HepG2 (cell line): Measurements from ENCODE around the gene PAIP1. TPM values are rescaled to one million over a fixed set of nuclear protein-coding genes. Genes with fewer than 3 reads are reported as not detected.

ENCODE experiments used
- AHR ChIP-seq: IDR thresholded peaks from 2 replicates; pipeline ENCODE4 v1.6.1; 2018; ENCODE audit warnings: missing genetic modification reagents, missing compliant biosample characterization
- CBX5 ChIP-seq: sonication (generic); formaldehyde crosslinking; IDR thresholded peaks from 2 replicates; pipeline ENCODE4 v1.4.0; 2020; ENCODE audit warnings: missing genetic modification reagents, borderline replicate concordance
- DMTF1 ChIP-seq: sonication (generic); formaldehyde crosslinking; IDR thresholded peaks from 2 replicates; pipeline ENCODE4 v1.4.0; 2020; ENCODE audit warnings: mild to moderate bottlenecking, missing genetic modification reagents
- IRX3 ChIP-seq: sonication (generic); formaldehyde crosslinking; IDR thresholded peaks from 2 replicates; pipeline ENCODE4 v1.8.1; 2023; ENCODE audit warnings: mild to moderate bottlenecking, low read depth, missing genetic modification reagents, borderline replicate concordance
- KDM2A ChIP-seq: sonication (generic); formaldehyde crosslinking; IDR thresholded peaks from 2 replicates; pipeline ENCODE4 v1.4.0; 2020; ENCODE audit warnings: low read depth, missing genetic modification reagents, borderline replicate concordance
- RCOR2 ChIP-seq: IDR thresholded peaks from 2 replicates; pipeline ENCODE4 v1.6.1; 2016; ENCODE audit warnings: missing biosample characterization, missing genetic modification reagents
- SMAD9 ChIP-seq: sonication (generic); formaldehyde crosslinking; IDR thresholded peaks from 2 replicates; pipeline ENCODE4 v1.5.1; 2020; ENCODE audit warnings: mild to moderate bottlenecking, missing genetic modification reagents
- TBX3 ChIP-seq: fragments of 450-650 bp; IDR thresholded peaks from 2 replicates; pipeline ENCODE4 v1.6.1; 2017; ENCODE audit warnings: antibody characterized with exemption, mild to moderate bottlenecking, inconsistent platforms, borderline replicate concordance
- THAP11 ChIP-seq: IDR thresholded peaks from 2 replicates; pipeline ENCODE4 v1.6.1; 2016; ENCODE audit warnings: missing biosample characterization, missing genetic modification reagents
- ZNF468 ChIP-seq: sonication (generic); formaldehyde crosslinking; IDR thresholded peaks from 2 replicates; pipeline ENCODE4 v1.8.0; 2022; ENCODE audit warnings: mild to moderate bottlenecking, moderate library complexity, missing genetic modification reagents
- ZNF615 ChIP-seq: sonication (generic); formaldehyde crosslinking; IDR thresholded peaks from 2 replicates; pipeline ENCODE4 v1.5.0; 2020; ENCODE audit warnings: mild to moderate bottlenecking, missing genetic modification reagents, borderline replicate concordance
- ZNF619 ChIP-seq: sonication (generic); formaldehyde crosslinking; IDR thresholded peaks from 2 replicates; pipeline ENCODE4 v1.4.0; 2020; ENCODE audit warnings: mild to moderate bottlenecking, missing genetic modification reagents
- ZNF646 ChIP-seq: sonication (generic); formaldehyde crosslinking; IDR thresholded peaks from 2 replicates; pipeline ENCODE4 v1.9.0; 2021; ENCODE audit warnings: mild to moderate bottlenecking, missing genetic modification reagents
- polyA plus RNA-seq, 8 experiments: library from polyadenylated mRNA; depleted of rRNA in 3 of 8; stranded (reverse) in 7 of 8; unstranded in 1 of 8; fragments of >200 nt; fragmentation: Illumina TruSeq in 4 of 8; extraction: Trizol in 4 of 8; gene quantifications; 2 replicates each; pipeline versions ENCODE4 v1.2.1 to v1.2.3, GENCODE V29; 2011 to 2016; ENCODE audit warnings: low read depth in 4 of 8, missing spikeins in 1 of 8, mixed read lengths in 1 of 8; ENCODE audit not compliant: insufficient read depth in 1 of 8
- total RNA-seq, 5 experiments: library from RNA; depleted of rRNA; stranded (reverse); fragments of >200 nt; fragmentation: Illumina TruSeq; extraction: Trizol; gene quantifications; 2 replicates each; pipeline ENCODE4 v1.2.3, GENCODE V29; 2016; ENCODE audit warnings: low read depth in 1 of 5
- TF ChIP-seq, protein P1 (sequence below): sonication (generic); formaldehyde crosslinking; IDR thresholded peaks from 2 replicates; pipeline ENCODE4 v1.8.1; 2022; ENCODE audit warnings: low read depth, mild to moderate bottlenecking, missing genetic modification reagents
- TF ChIP-seq, protein P2 (sequence below): sonication (generic); formaldehyde crosslinking; IDR thresholded peaks from 2 replicates; pipeline ENCODE4 v1.4.0; 2020; ENCODE audit warnings: low read depth, mild to moderate bottlenecking, missing genetic modification reagents

PAIP1 gene
- total and polyA plus RNA-seq, 2 of the 13 experiments (the other 11 are each of a cell fraction or from before 2014, with no cell fraction given): 96.6 to 116 TPM

- TF ChIP-seq ZNF468 (CRISPR knock-in tag) (no peak), CBX5 (CRISPR knock-in tag) (0 out of 2 replicates have a peak, but pooled peaks have one; percentile 8), SMAD9 (peak; percentile 54; the same call in 1 of the 2 replicates), IRX3 (CRISPR knock-in tag) (peak; percentile 66; the same call in 1 of the 2 replicates), RCOR2 (CRISPR knock-in tag) (no peak), ZNF615 (CRISPR knock-in tag) (0 out of 2 replicates have a peak, but pooled peaks have one; percentile 26), ZNF619 (CRISPR knock-in tag) (no peak; the same call in 1 of the 2 replicates), ZNF646 (CRISPR knock-in tag) (no peak), KDM2A (peak; percentile 59; the same call in 1 of the 2 replicates), TBX3 (no peak), DMTF1 (no peak), AHR (peak; percentile 35; the same call in 1 of the 2 replicates), THAP11 (CRISPR knock-in tag) (peak; percentile 61; the same call in 1 of the 2 replicates)
- TF ChIP-seq, protein P1, sequence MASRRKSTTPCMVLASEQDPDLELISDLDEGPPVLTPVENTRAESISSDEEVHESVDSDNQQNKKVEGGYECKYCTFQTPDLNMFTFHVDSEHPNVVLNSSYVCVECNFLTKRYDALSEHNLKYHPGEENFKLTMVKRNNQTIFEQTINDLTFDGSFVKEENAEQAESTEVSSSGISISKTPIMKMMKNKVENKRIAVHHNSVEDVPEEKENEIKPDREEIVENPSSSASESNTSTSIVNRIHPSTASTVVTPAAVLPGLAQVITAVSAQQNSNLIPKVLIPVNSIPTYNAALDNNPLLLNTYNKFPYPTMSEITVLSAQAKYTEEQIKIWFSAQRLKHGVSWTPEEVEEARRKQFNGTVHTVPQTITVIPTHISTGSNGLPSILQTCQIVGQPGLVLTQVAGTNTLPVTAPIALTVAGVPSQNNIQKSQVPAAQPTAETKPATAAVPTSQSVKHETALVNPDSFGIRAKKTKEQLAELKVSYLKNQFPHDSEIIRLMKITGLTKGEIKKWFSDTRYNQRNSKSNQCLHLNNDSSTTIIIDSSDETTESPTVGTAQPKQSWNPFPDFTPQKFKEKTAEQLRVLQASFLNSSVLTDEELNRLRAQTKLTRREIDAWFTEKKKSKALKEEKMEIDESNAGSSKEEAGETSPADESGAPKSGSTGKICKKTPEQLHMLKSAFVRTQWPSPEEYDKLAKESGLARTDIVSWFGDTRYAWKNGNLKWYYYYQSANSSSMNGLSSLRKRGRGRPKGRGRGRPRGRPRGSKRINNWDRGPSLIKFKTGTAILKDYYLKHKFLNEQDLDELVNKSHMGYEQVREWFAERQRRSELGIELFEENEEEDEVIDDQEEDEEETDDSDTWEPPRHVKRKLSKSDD (CRISPR knock-in tag): peak; percentile 55; the same call in 1 of the 2 replicates
- TF ChIP-seq, protein P2, sequence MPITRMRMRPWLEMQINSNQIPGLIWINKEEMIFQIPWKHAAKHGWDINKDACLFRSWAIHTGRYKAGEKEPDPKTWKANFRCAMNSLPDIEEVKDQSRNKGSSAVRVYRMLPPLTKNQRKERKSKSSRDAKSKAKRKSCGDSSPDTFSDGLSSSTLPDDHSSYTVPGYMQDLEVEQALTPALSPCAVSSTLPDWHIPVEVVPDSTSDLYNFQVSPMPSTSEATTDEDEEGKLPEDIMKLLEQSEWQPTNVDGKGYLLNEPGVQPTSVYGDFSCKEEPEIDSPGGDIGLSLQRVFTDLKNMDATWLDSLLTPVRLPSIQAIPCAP: no peak
Observed at GRCh38 chr5:43602461-43603343, 45.8 kb upstream of the PAIP1 start, which contains the start of gene NNT (continued).
